ENCODE measurements around the gene ANKRD62.

Gene ANKRD62

DNA sequence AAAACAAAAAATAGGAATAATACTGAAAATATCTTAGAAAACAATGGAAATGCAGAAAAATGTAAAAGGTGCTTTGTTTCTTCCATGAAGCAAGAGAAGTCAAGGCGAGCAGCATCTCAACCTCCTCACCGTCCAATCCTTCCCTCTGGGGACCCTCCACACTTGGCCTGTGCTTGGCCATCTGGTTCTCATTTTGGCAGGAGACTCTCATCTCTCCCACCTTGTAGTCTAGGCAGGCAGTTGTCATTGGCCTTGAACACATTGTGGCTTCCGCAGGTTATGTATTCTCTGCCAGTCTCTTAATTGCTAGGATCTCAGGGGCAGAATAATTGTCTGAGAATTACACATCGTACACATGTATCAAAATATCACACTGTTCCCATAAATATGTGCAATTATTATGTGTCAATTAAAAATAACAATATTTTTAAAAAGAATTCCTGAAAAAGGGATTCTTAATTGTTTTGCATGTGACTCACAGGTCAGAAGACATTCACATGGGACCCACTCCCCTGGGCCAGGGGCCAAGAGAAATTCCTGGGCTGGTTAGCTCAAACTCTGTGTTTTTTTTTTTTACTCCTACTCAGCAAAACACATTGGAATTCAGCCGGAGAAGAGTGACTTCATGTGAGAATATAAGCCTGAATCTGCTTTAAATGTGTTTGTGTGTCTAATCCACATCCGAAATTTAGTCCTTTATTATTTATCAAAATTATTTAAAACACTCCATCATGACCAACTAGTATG lies 14.0 kb upstream of the ANKRD62 start:
- Histone ChIP-seq H3K27ac (no peak overlapping the region), H4K20me1 (no peaks in the 10 kb centered on the region), H3K4me1 (no peaks in the 10 kb centered on the region), H3K4me2 (no peak overlapping the region), H3K9ac (no peak overlapping the region), H3K4me3 (no peak overlapping the region), H3K27me3 (no peaks in the 10 kb centered on the region), H3K36me3 (no peaks in the 10 kb centered on the region), H3K9me3 (no peaks in the 10 kb centered on the region)
- TF ChIP-seq Cebpa-rat (IDR thresholded peaks at IDR 0.05) = no peak

DNA sequence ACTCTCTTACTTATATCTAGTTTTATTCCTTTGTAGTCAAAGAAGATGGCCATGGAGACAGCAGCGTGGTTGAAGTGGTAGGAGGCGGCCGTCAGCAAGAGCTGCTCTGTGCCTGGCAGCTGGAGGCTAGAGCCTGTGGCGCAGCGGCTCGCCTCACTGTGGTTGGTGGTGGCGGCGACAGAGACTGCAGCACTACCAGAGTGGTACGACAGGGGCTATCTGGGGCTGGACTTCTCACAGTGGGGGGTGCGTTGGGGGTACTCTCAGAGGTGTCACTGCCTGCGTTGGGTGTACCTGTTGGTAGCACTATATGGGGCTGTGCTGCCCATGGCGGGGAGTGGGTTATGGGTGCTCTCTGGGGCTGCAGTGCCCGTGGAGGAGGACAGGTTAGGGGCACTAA lies 8.5 kb upstream of the ANKRD62 start:
- no peak overlapping the region for H3K27ac ChIP-seq

GRCh38 chr18:12085786-12086185 lies 7.9 kb upstream of the ANKRD62 start:
- Histone ChIP-seq H3K36me3 (no peaks in the 10 kb centered on the region), H3K4me2 (no peak overlapping the region), H4K20me1 (no peaks in the 10 kb centered on the region), H3K9ac (no peak overlapping the region), H3K27ac (no peak overlapping the region), H3K4me3 (no peak overlapping the region), H3K4me1 (no peaks in the 10 kb centered on the region), H3K27me3 (no peaks in the 10 kb centered on the region), H3K9me3 (no peaks in the 10 kb centered on the region)
- TF ChIP-seq Cebpa-rat (IDR thresholded peaks at IDR 0.05) = no peak

More for the DNA sequence above, 8.5 kb upstream of the ANKRD62 start:
- Histone ChIP-seq H3K27me3 (no peaks in the 10 kb centered on the region), H3K36me3 (no peaks in the 10 kb centered on the region), H3K4me3 (no peak overlapping the region), H4K20me1 (no peaks in the 10 kb centered on the region), H3K4me1 (no peaks in the 10 kb centered on the region), H3K4me2 (no peak overlapping the region), H3K9me3 (no peaks in the 10 kb centered on the region), H3K9ac (no peak overlapping the region)
- TF ChIP-seq Cebpa-rat (IDR thresholded peaks at IDR 0.05) = no peak

GRCh38 chr18:12086249-12086648 lies 7.4 kb upstream of the ANKRD62 start:
- H3K4me2 ChIP-seq = no peak overlapping the region
- no peak for TF ChIP-seq Cebpa-rat (IDR thresholded peaks at IDR 0.05)
- no peak overlapping the region for H3K27ac ChIP-seq
- H3K4me3 ChIP-seq = no peak overlapping the region
- H3K36me3 ChIP-seq = no peaks in the 10 kb centered on the region
- no peaks in the 10 kb centered on the region for H3K27me3 ChIP-seq
- H3K9ac ChIP-seq = no peak overlapping the region
- no peaks in the 10 kb centered on the region for H3K9me3 ChIP-seq
- no peaks in the 10 kb centered on the region for H3K4me1 ChIP-seq
- no peaks in the 10 kb centered on the region for H4K20me1 ChIP-seq

- H3K4me1 ChIP-seq = no peaks in the 10 kb centered on the region
- H3K9ac ChIP-seq = no peak overlapping the region
- no peaks in the 10 kb centered on the region for H3K36me3 ChIP-seq
- H4K20me1 ChIP-seq = no peaks in the 10 kb centered on the region
- TF ChIP-seq Cebpa-rat (IDR thresholded peaks at IDR 0.05) = no peak
- H3K4me2 ChIP-seq = no peak overlapping the region
- no peak overlapping the region for H3K27ac ChIP-seq
- no peaks in the 10 kb centered on the region for H3K27me3 ChIP-seq
- no peak overlapping the region for H3K4me3 ChIP-seq
- H3K9me3 ChIP-seq = no peaks in the 10 kb centered on the region
Measured at GRCh38 chr18:12086677-12087470, 6.8 kb upstream of the ANKRD62 start.

- Histone ChIP-seq H4K20me1 (no peaks in the 10 kb centered on the region), H3K4me2 (no peak overlapping the region), H3K36me3 (no peaks in the 10 kb centered on the region), H3K4me3 (no peak overlapping the region), H3K27me3 (no peaks in the 10 kb centered on the region), H3K4me1 (no peaks in the 10 kb centered on the region), H3K9me3 (no peaks in the 10 kb centered on the region), H3K9ac (no peak overlapping the region), H3K27ac (no peak overlapping the region)
- no peak for TF ChIP-seq Cebpa-rat (IDR thresholded peaks at IDR 0.05)
Measured at GRCh38 chr18:12087471-12088025, 6.1 kb upstream of the ANKRD62 start.

DNA sequence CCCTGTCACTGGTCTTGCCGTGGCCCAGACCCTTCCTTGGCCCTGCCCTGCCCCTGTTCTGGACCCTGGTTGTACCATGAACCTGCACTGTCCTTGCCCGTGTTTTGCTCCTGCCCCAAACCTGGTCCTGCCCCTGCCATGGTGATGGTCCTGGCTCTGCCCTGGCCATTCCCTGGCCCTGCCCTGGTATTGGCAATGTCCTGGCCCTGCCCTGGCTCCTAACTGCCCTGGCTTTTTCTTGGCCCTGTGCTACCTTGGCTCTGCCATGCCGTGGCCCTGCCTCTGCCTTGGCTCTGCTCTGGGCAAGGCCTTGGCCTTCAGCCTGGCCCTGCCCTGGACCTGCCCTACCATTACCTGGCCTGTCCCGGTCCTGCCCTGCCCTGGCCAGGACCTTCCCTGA lies 5.5 kb upstream of the ANKRD62 start:
- no peak overlapping the region for H3K27ac ChIP-seq
- no peaks in the 10 kb centered on the region for H3K9me3 ChIP-seq
- no peaks in the 10 kb centered on the region for H3K4me1 ChIP-seq
- no peaks in the 10 kb centered on the region for H4K20me1 ChIP-seq
- no peak for TF ChIP-seq Cebpa-rat (IDR thresholded peaks at IDR 0.05)
- H3K4me2 ChIP-seq = no peak overlapping the region
- no peaks in the 10 kb centered on the region for H3K36me3 ChIP-seq
- H3K4me3 ChIP-seq = no peak overlapping the region
- no peaks in the 10 kb centered on the region for H3K27me3 ChIP-seq
- no peak overlapping the region for H3K9ac ChIP-seq

DNA sequence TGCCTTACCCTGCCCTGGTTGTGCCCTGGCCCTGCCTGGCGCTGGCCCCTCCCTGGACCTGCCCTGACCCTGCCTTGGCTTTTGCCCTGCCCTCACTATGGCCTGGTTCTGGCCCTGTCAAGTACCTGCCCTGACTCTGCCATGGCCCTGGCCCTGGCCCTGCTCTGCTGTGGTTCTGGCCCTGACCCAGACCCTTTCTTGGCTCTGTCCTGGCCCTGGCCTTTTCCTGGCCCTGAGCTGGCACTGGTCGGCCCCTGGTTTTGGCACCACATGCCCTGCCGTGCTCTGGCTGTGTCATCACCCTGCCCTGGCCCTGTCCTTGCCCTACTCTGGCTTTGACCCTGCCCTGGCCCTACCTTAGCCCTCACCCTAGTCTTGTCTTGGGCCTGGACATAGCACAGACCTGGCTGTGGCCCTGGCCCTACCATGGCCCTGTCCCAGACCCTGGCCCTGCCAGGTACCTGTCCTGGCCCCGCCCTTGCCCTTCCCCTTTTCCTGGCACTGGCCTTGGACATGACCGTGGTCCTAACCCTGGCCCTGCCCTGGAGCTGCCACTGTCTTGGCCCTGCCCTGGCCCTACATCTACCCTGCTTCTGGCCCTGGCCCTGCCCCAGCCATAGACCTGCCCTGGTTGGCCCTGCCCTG lies 4.8 kb upstream of the ANKRD62 start:
- Histone ChIP-seq H4K20me1 (no peaks in the 10 kb centered on the region), H3K36me3 (no peaks in the 10 kb centered on the region), H3K9ac (no peak overlapping the region), H3K9me3 (no peaks in the 10 kb centered on the region), H3K27ac (no peak overlapping the region), H3K4me1 (no peaks in the 10 kb centered on the region), H3K4me3 (no peak overlapping the region), H3K27me3 (no peaks in the 10 kb centered on the region), H3K4me2 (no peak overlapping the region)
- no peak for TF ChIP-seq Cebpa-rat (IDR thresholded peaks at IDR 0.05)

DNA sequence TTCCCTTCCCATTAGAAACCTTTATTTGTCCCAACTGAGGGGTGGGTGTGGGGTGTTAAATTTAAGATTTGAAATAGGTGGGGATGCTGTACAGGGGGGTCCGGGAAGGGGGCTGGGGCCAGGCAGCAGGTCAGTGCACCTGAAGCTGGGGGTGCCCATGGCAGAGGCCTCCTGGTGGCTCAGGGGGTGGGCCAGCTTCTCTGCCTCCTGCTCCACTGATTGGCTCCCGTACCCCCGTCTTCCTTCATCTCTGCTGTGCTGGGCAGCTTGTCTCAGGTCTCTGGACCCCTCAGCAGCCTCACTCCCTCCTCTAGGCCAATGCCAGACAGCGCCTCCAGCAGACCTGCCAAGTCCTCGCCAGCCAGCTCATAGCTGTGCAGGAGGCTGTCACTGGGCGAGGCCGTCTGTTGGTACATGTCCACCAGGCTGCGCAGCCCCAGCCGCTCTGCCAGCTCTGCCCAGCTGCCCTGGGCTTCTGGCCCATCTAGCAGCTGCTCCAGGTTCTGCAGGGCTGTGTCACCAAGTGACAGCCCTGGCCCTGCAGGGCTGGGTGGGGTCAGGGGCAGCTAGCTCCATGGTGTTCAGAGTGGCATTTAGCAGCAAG lies 2.0 kb upstream of the ANKRD62 start:
- no peak for TF ChIP-seq Cebpa-rat (IDR thresholded peaks at IDR 0.05)
- no peak overlapping the region for H3K9ac ChIP-seq
- no peak overlapping the region for H3K27ac ChIP-seq
- H3K4me1 ChIP-seq = no peaks in the 10 kb centered on the region
- H3K27me3 ChIP-seq = no peaks in the 10 kb centered on the region
- no peak overlapping the region for H3K4me3 ChIP-seq
- no peaks in the 10 kb centered on the region for H3K9me3 ChIP-seq
- H3K4me2 ChIP-seq = no peak overlapping the region
- H4K20me1 ChIP-seq = no peaks in the 10 kb centered on the region
- no peaks in the 10 kb centered on the region for H3K36me3 ChIP-seq
